Putamen (tissue), 1 donor: ENCODE results near the gene TRIM3.
A peak's percentile ranks its signal among the peaks of the same experiment; 100 is the strongest.
"Not testable (repeated sequence)": the region's sequence is repeated elsewhere in the genome, so short reads cannot be mapped to it uniquely, and the experiment has no call there.

Source experiments
- DNase-seq: peaks from one replicate; pipeline ENCODE4 v3.0.0-alpha.2; 2016; ENCODE audit warnings: low spot score

TRIM3 gene

DNA sequence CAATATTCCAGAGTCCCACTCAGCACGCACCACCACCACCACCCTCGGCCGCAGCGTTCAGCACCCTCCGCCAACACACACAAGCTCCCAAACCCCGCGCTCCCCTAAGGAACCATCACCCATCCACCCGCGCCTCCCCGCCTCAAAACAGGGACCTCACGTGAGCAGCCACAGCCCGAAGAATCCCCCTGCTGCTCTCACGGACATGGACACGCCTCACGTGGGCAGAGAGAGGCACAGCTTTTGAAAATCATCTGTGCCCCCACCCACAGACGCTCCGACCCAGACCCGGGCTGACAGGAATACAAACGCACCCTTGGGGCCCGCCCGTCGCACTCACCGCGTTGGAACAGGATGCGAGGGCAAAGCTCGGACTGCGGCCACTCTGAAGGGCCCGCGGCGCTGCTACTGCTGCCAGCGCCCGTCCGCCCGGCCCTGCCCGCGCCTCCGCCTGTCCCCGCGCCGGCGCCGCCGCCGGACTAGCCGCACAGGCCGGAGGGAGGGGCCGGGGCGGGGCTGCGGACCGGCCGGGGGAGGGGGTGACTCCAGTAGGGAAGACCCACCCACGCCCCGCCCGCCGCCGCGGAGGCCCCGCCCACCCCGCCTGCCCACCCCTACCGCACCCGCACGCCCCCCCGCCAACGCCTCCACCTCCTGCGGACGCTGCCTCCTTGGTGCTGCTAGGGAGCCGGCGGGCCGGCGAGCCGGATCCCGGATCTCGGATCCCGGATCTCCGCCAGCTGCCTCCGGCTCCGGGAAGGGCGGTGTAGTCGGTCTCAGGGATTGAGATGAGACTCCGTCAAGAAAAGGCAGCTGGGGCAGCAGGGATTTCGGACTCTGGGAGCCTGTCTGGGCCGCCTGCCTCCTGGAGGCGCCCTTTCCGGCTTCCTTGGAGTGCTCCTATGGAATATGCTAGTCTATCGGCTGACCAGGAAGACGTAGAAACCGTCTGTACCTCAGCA lies at the start of gene TRIM3:
Gene TRIM3 (minus strand): TSS at position 491 of the 962 bp plus-strand sequence. CDS start 8,246 bp downstream, outside the sequence.
- DNase-seq: peak; percentile 92

DNA sequence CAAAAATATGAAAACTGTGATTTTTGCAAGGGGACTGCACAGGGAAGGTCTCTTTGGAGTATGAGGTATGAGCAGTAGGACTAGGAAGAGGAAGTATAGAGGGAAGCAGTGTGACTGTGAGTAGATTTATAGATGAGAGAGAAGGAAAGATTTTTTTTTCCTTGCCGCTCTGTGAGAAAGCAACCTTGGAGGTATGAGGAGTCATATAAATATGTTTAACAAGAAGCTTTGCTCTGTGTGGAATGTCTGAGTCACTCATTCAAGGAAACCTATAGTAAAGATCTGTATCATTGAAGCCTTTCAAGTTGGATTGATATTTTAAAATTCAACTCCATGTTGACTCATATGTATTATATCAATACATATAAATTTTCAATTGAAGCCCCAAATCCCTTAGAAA lies 49.5 kb upstream of the TRIM3 start:
- DNase-seq: no peak

DNA sequence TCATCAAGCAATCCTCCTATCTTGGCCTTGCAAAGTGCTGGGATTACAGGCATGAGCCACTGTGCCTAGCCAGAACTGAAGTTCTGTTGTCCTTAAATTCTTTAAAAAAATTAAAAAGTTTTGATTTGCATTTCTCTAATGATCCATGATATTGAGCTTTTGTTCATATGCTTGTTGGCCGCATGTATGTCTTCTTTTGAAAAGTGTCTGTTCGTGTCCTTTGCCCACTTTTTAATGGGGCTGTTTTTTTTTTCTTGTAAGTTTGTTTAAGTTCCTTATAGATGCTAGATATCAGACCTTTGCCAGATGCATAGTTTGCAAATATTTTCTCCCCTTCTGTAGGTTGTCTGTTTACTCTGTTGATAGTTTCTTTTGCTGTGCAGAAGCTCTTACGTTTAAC lies 48.2 kb upstream of the TRIM3 start:
- not testable (repeated sequence) for DNase-seq

DNA sequence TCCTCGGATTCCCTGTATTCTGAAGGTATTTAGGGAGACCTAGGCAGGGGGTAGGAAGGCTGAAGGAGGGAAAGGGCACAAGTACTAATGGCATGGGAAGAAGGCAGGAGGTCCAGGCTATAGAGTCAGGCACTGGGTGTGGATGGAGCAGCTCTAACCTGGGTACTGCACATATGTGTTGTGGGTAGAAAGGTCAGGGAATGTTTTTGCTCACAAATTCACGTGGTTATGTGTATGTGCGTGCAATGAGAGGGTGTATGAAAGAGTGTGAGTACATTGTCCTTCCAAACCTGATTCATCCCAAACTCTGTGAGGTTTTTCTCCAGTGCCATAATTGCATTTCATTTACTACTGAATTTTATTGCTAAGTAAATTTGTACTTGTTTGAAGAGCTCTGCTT lies 46.5 kb upstream of the TRIM3 start:
- DNase-seq: no peak

DNA sequence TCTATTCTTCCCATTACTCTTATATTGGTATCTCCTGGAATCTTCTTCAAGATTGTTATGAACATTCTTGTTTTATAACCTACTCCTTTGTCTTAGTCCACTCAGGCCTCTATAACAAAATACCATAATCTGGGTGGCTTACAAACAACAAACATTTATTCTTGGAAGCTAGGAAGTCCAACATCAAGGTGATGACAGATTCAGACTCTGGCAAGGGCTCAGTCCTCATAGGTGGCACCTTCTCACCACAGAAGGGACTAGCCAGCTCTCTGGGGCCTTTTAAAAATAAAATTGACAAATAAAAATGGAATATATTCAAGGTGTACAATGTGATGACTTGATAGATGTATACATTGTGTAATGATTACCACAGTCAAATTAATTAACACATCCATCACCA lies 43.1 kb upstream of the TRIM3 start:
- no peak for DNase-seq

DNA sequence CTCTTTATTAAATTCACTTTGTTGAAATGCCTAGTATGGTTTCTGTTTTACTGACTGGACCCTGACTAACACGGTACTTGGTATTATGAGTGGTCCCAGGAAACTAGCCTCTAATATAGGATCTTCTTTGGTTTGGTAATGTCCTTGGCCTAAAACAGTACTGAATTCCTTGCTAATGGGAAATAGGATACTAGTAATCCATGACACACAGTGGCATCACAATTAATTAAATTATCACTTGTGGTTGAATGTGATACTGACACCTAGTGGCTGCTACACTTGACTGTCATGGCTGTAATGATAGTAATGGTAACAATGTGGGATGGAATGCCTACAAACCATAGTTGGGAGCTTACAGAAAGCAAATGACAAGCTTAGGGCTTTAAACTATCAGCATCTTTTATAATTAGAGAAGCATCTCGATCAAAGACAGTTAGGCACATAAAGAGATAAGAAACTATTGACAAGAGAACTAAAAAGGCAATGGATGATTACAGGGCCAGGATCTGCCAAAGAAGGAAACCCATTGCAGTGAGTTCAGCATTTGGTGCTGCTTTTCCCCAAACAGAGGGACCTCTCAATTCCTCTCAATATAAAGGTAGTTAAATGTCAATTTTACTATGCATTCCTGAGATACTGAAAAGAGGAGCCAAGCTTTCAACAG lies 32.0 kb upstream of the TRIM3 start:
- DNase-seq: peak; percentile 23

DNA sequence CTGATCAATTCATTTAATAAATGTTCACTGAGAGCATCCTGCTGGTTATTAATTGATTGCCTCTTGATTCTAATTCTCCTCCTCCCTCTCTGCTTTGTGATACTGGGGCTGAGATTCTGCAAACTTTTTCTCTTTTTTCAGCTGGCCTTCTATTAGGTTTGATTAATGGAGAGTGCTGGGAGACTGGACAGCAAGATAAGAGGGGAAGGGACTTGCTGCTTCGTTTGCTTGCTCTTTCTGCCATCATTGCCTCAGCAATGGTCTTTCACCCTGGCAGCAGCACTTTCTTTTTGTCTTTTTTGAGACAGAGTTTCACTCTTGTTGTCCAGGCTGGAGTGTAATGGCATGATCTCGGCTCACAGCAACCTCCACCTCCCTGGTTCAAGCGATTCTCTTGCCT lies 30.4 kb upstream of the TRIM3 start:
- no peak for DNase-seq

DNA sequence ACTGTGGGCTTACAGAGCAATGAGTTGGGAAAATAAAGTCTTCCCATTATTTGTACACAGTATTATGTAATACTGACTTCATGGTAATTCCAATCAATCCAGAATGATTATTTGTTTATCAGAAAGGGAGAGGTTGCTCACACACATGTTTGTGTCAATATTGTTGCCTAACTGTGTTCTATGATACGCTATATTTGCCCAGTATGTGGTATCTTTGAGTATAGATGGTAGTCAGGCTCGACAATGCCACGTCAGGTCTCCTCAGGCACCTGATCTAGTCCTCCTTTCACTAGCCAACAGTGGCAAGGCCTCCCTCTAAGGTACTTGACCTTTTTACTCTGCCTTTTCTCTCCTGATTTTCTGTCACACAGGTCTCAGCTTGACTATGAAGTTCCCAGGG lies 28.6 kb upstream of the TRIM3 start:
- no peak for DNase-seq

DNA sequence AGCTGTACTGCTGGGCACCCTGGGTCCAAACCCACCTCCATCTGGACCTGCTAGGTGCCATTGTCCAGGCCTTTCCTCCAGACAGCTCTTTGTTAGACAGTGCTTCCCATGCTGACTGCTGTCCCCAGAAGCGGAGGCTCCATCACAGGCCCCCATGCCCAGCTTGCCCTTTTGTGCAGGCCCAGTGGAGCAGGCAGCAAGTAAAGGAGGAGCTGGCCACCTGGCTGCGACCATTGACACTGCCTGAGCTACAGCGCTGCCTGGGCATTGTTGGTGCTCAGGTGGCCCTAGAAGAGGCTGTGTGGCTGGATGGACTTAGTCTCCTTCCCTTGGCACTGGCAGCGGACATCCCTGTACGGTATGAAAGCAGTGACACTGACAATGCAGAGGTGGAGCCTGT lies 24.8 kb upstream of the TRIM3 start:
- DNase-seq: no peak

DNA sequence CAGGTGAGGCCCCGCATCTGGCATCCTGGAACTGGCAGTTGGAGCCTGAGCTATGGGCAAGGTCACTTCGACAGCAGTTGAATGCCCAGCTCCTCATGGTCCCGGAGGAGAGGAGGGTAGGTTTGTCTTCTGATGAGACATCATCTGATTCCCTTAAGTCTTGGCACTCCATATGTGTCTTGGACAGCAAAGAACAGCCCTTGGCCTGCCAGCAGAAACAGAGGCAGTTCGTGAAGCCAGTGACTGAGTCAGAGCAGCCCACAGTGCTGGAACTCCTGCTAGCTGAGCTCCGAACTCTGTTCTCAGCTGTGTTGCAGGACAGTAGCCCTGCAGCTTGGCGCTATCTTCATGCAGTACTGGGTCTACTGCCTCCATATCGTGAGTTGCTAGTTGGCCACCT lies 24.4 kb upstream of the TRIM3 start:
- no peak for DNase-seq

DNA sequence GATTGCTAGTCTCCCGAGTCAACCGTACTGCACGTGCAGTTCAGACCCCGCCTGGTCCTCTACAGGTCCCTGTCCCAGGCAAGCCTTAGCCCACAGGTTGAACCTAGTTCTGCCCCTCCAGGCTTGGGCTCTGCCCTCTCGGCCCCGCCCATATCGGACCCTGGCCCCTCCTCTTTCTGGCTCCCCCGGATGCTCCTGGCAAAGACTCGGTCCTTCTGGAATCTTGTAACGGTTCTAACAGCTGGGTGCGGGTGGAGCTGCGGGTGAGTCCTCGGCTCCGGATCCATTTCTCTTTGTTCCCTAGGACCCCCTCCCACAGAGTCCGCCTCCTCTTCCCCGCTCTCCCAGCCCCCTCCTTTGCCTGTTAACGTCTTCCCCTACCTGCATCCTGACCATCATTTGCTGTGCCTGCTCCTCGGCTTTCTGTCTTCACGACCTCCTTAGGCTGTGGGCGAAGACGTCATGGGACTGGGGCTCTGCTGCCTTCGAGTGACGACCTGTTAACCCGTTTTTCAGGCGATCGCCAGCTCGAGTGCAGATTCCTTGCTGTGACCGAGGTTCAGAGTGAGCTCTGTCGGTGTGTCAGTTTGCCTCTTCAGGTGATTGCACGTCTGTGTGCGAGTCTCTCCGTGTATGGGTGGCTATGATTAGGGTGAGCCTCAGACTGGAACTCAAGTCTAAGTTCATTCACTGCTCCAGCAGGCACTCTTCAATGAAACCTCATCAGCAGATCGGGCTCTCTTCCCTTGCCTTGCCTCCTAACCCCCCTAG lies 23.5 kb upstream of the TRIM3 start, which contains the start of gene DNHD1:
Gene DNHD1 (plus strand): TSS at position 212 of the 771 bp plus-strand sequence. CDS start 936 bp downstream, outside the sequence.
- DNase-seq: no peak

DNA sequence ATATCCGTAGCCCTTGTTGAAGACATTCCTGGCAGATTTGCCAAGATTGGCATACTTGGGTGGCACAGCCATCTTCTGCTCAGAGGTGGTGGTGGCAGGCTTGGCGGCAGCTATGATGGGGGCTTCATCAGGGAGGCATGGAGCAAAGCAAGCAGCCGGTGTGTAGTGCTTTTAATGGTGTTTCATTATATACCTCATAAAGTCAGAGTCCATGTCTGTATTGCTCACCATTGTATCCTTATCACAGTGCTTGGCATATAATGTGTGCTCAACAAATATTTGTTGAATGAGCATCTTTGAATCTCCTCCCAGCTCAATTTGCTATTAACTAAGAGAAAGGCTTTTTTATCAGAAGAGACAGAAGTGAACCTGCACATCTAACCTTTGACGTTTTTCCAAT lies 15.6 kb upstream of the TRIM3 start:
- DNase-seq: no peak

DNA sequence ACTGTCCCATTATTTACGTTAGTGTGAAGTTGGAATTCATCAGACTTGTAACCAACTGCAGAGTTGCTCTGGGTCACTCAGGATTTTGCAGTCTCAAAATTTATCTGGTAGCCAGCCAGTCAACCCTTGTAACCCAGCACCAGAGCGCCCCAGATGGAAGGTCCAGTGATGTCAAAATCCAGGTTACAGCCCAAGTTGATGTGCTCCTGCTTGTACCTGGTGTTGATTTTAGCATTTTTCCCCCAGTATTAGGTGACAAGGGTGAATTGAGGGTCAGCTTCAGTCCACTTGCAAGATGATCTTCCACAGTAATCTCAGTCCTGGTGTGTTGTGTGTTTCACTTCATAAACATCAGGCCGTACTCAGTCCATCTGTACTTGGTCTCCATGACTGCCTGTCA lies 15.1 kb upstream of the TRIM3 start:
- DNase-seq: no peak

DNA sequence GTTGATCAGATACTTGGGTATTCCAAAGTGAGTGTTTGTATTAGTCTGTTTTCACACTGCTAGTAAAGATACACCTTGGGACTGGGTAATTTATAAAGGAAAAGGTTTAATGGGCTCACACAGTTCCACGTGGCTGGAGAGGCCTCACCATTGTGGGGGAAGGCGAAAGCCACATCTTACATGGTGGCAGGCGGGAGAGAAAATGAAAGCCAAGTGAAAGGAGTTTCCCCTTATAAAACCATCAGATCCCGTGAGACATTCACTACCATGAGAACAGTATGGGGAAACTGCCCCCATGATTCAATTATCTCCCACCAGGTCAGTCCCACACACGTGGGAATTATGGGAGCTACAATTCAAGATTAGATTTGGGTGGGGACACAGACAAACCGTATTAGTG lies 14.6 kb upstream of the TRIM3 start:
- no peak for DNase-seq

DNA sequence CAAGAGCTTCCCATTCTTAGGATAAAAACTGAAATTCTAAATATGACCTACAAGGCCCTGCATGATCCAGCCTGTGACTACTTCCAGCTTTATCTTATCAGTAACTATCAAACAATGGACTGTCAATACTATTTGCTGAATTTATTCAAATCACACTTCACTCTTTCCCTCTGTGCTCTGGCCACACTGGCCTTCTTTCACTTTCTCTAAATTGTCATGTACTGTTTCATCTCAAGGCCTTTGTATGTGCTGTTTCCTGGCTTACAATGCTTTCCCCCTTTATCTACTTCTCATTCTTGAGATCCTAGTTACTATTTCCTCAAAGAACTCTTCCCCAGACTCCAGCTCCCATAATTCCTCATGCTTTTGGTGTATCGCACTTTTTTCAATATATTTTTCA lies 13.2 kb upstream of the TRIM3 start:
- no peak for DNase-seq

DNA sequence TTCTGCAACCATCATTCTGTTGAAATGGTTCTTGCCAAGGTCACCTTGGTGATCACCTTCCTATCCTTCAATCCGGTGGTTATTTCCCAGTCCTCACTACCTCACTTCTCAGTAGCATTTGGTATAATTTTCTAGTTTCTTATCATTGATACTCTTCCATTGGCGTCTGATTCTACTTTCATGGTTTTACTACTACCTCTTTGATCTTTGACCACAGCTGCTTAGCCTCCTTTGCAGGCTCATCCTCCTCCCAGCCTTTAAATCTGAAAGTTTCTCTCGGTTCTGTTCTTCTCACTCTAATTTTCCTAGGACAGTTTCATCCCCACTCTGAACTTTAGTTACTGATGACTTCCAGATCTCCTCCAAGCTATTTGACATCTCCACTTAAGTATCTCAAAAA lies 12.5 kb upstream of the TRIM3 start:
- DNase-seq: no peak

DNA sequence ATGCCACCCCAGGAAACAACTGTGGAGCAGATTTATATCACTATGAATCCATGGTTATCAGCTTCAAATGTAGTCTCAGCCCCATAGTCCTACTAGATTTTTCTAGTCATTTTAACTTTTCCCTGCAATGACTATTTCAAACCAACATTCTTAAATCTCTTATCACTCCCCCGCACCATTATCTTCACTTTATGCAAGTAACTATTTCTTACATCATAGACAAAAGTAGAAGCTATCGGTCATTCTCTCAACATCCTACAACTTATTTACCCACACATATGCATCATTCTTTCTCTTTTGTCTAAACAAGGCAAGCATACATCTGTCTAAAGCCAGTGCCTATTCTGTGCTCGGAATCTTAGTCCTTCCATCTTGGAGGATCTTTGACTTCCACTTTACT lies 11.9 kb upstream of the TRIM3 start:
- no peak for DNase-seq

DNA sequence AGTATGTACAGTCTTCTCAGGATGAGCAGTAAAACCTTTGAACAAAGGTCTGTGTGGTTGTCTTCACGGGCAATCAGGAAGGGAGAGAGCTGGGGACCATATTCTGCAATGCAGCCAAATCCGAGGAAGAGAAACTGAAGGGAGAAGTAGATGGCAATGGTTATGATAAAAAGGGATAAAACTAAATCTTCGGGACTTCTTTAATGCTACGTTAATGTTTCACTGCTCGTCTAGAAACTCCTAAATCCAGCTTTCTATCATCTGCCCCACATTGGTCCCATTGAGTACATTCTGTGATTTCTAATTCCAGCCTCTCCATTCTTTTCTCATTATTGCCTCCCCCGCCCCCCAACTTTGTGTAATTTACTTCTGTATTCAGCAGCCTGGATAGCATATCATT lies 9.3 kb upstream of the TRIM3 start:
- DNase-seq: no peak

DNA sequence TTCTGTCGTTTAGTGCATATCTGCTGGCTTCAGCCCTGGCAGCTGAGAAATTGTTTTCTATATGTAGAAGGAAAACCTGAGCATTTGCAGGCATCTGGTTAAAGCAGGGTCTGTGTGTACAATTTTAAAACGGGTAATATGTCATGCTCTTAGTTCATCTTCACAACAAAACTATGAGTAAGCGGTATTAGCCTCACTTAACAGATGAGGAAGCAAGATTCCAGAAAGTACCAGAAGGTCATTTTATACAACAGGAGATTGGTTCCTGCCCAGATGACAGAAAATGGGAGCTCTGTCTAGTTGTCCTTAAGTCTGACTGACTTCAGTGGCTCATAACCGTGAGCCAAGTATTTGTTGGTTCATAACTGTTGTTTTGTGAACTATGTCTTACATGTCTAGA lies 8.7 kb upstream of the TRIM3 start:
- no peak for DNase-seq

DNA sequence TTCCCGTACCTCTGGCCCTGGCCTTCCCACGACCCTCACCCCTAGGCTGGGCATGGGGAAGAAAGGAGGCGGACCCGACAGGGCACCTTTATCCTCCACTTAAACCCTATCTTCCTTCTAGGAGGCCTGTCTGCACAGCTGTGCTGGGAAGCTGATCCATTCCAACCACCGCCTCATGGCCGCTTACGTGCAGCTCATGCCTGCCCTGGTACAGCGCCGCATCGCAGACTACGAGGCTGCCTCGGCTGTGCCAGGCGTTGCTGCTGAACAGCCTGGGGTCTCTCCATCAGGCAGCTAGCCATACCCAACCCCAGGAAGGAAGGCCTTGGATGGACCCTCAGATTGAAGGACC lies 8.2 kb upstream of the TRIM3 start:
- no peak for DNase-seq

DNA sequence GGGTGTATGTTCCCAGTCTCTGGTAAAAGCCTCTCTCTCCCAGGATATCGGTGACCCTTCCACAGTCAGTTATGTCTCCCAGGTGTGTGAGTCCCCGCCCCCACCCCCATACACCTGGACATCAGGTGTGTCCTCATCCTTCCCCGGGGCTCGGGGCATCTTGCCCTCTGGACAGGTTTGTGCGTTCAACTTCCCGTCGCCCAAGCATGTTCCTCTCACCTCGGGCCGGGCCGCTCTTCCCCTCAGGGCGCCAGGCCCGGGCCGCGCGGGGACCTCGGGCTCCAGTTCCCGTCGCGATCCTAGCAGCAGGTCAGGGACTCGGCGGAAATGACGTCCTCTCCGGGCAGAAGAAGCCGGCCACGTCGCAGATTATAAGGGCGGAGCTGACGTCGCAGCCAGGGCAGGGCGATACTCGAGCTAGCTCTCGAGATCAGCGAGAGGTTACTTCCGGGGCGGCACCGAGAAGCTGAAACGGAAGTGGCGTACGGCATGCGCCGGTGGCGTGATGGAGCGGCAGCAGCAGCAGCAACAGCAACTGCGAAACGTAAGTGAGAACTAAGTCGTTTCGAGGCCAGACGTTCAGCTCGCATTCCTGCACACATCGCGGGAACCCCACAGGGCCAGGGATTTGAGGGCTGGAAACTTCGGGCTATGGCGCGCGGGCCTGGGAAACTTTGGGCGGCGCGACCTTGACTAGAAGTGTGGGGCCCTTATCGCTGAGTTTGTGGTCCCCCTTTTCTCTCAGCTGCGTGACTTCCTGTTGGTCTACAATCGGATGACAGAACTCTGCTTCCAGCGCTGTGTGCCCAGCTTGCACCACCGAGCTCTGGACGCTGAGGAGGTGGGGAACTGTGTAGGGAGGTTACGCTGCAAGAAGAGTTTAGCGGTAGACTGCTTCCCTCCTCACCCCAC lies 7.5 kb upstream of the TRIM3 start, which contains the start of the genes ARFIP2 and TIMM10B:
Gene ARFIP2 (minus strand): TSS at position 320 of the 912 bp plus-strand sequence. CDS start 910 bp downstream, outside the sequence.
Gene TIMM10B (plus strand): TSS at position 490 of the 912 bp plus-strand sequence. CDS start 16 bp downstream, at position 506.
- peak; percentile 99 for DNase-seq
